HEK293 (cell line): ENCODE data around the gene LRP8.

Experiments
- CTCF ChIA-PET: fragments of 350-600 bp; formaldehyde crosslinking; extraction: SDS; loops from one replicate; lab custom pipeline; 2021; ENCODE audit warnings: antibody characterized with exemption; lab: Yijun Ruan, JAX
- POLR2A ChIA-PET: fragments of 300-600 bp; formaldehyde crosslinking; extraction: SDS; loops from one replicate; lab custom pipeline; 2020; ENCODE audit warnings: antibody characterized with exemption, inconsistent platforms; lab: Yijun Ruan, JAX
- H3K27ac ChIP-seq: fragments of 200-500 bp; sonication (Bioruptor generic); 2 replicates; pipeline ENCODE4 v1.5.1; 2014; ENCODE audit warnings: low read depth, low read length, control low read depth, inconsistent platforms; ENCODE audit errors: extremely low read depth
- H3K36me3 ChIP-seq, 2 experiments: fragments of 200-500 bp in 1 of 2; sonication (Bioruptor generic) in 1 of 2; 1 replicate in 1 of 2; 2 replicates in 1 of 2; pipeline ENCODE4 v1.5.1; 2014 to 2017; ENCODE audit warnings: inconsistent platforms in 2 of 2, low read length in 2 of 2; ENCODE audit not compliant: control insufficient read depth in 2 of 2, insufficient read depth in 1 of 2
- H3K4me1 ChIP-seq: fragments of 200-500 bp; sonication (Bioruptor generic); 2 replicates; pipeline ENCODE4 v1.5.1; 2014; ENCODE audit warnings: mild to moderate bottlenecking, low read length, inconsistent platforms; ENCODE audit not compliant: control insufficient read depth, insufficient read depth
- H3K4me3 ChIP-seq: 2 replicates; pipeline ENCODE4 v1.5.1; 2011; ENCODE audit warnings: low read depth, mild to moderate bottlenecking, control low read depth, low read length, moderate library complexity
- H3K9me3 ChIP-seq: fragments of 200-500 bp; sonication (Bioruptor generic); 2 replicates; pipeline ENCODE4 v1.5.1; 2014; ENCODE audit warnings: low read depth, low read length, inconsistent platforms; ENCODE audit not compliant: control insufficient read depth, insufficient read depth
- GLI2 ChIP-seq: fragments of 450-650 bp; formaldehyde crosslinking; IDR thresholded peaks from 2 replicates; pipeline ENCODE4; 2017; ENCODE audit warnings: missing biosample characterization, missing genetic modification characterization, low read depth, borderline replicate concordance
- RBAK ChIP-seq: fragments of 450-650 bp; formaldehyde crosslinking; IDR thresholded peaks from 2 replicates; pipeline ENCODE4 v1.5.1; 2016; ENCODE audit warnings: missing biosample characterization, missing genetic modification characterization
- TRIM28 ChIP-seq: IDR thresholded peaks from 2 replicates; pipeline ENCODE4 v1.6.1; 2011; ENCODE audit warnings: low read length, control low read depth, borderline replicate concordance
- ZBTB1 ChIP-seq: fragments of 450-650 bp; formaldehyde crosslinking; IDR thresholded peaks from 2 replicates; pipeline ENCODE4 v1.5.1; 2016; ENCODE audit warnings: missing biosample characterization, missing genetic modification characterization
- ZBTB8A ChIP-seq: fragments of 450-650 bp; formaldehyde crosslinking; IDR thresholded peaks from 2 replicates; pipeline ENCODE4 v1.5.1; 2016; ENCODE audit warnings: missing biosample characterization, missing genetic modification characterization
- ZFP3 ChIP-seq: fragments of 450-650 bp; formaldehyde crosslinking; IDR thresholded peaks from 2 replicates; pipeline ENCODE4 v1.5.1; 2016; ENCODE audit warnings: low read depth, missing biosample characterization, missing genetic modification characterization
- ZFP37 ChIP-seq: fragments of 450-650 bp; formaldehyde crosslinking; IDR thresholded peaks from 2 replicates; pipeline ENCODE4 v1.5.1; 2016; ENCODE audit warnings: missing biosample characterization, missing genetic modification characterization
- ZNF10 ChIP-seq: fragments of 450-650 bp; formaldehyde crosslinking; IDR thresholded peaks from 2 replicates; pipeline ENCODE4 v1.5.1; 2017; ENCODE audit warnings: missing biosample characterization, missing genetic modification characterization
- ZNF132 ChIP-seq: fragments of 450-650 bp; formaldehyde crosslinking; IDR thresholded peaks from 2 replicates; pipeline ENCODE4 v1.5.1; 2017; ENCODE audit warnings: missing biosample characterization, missing genetic modification characterization, borderline replicate concordance
- ZNF155 ChIP-seq: fragments of 450-650 bp; formaldehyde crosslinking; IDR thresholded peaks from 2 replicates; pipeline ENCODE4 v1.5.1; 2016; ENCODE audit warnings: missing biosample characterization, missing genetic modification characterization
- ZNF174 ChIP-seq: fragments of 450-650 bp; formaldehyde crosslinking; IDR thresholded peaks from 2 replicates; pipeline ENCODE4 v1.5.0; 2017; ENCODE audit warnings: missing biosample characterization, mild to moderate bottlenecking, missing genetic modification characterization
- ZNF19 ChIP-seq: fragments of 450-650 bp; formaldehyde crosslinking; IDR thresholded peaks from 2 replicates; pipeline ENCODE4; 2016; ENCODE audit warnings: missing biosample characterization, missing genetic modification characterization, low read depth
- ZNF350 ChIP-seq: fragments of 450-650 bp; formaldehyde crosslinking; IDR thresholded peaks from 2 replicates; pipeline ENCODE4 v1.5.0; 2017; ENCODE audit warnings: missing biosample characterization, mild to moderate bottlenecking, missing genetic modification characterization
- ZNF433 ChIP-seq: fragments of 450-650 bp; formaldehyde crosslinking; IDR thresholded peaks from 2 replicates; pipeline ENCODE4 v1.5.1; 2016; ENCODE audit warnings: missing biosample characterization, missing genetic modification characterization, low read depth
- ZNF529 ChIP-seq: fragments of 450-650 bp; formaldehyde crosslinking; IDR thresholded peaks from 2 replicates; pipeline ENCODE4 v1.5.1; 2017; ENCODE audit warnings: missing genetic modification characterization, missing biosample characterization; ENCODE audit not compliant: insufficient replicate concordance
- ZNF843 ChIP-seq: fragments of 450-650 bp; formaldehyde crosslinking; IDR thresholded peaks from 2 replicates; pipeline ENCODE4 v1.5.1; 2016; ENCODE audit warnings: missing biosample characterization, missing genetic modification characterization
- TF ChIP-seq, protein P1 (sequence below): fragments of 450-650 bp; formaldehyde crosslinking; IDR thresholded peaks from 2 replicates; pipeline ENCODE4 v1.5.1; 2016; ENCODE audit warnings: missing biosample characterization, missing genetic modification characterization
- TF ChIP-seq, protein P2 (sequence below): fragments of 450-650 bp; formaldehyde crosslinking; IDR thresholded peaks from 2 replicates; pipeline ENCODE4 v1.5.1; 2016; ENCODE audit warnings: missing biosample characterization, missing genetic modification characterization
- TF ChIP-seq, protein P3 (sequence below): fragments of 450-650 bp; formaldehyde crosslinking; conservative IDR thresholded peaks from 2 replicates; pipeline ENCODE4 v1.5.1; 2016; ENCODE audit warnings: low read depth, missing biosample characterization, missing genetic modification characterization

Gene LRP8

DNA sequence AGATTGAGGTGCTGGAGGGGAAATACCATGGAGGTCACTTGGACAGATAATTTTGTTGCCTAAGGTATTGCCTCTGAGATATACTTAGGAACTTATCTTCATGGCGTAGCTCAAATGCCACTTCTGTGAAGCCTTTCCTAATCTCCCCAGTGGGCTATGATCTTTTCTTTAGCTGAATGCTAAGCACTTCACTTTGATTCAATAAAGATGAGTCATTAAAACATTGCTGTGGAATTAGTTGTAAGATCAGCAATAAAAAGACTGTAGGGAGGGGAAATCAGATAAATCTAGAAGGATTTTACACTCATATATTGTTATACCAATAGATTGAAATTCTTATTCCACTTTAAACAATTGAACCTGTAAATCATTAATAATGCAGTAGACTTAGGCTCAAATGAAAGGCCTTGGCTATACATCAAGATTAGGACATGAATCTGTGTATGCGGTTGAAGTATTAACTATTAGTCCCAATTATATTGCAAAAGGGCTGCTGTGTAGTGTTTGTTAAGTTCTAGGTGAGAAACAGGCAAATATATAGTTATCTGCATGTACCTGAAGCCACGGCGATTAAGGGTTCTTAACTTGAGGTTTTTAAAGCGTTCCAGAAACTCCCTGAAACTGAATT is 70.3 kb downstream of the LRP8 start:
- H3K27ac ChIP-seq = no peak overlapping the region
- H3K4me1 ChIP-seq = no peaks in the 10 kb centered on the region
- CTCF ChIA-PET = interaction anchor here (0.7 to 1.7 kb wide), 4 partner anchors 9 to 135 kb away, joined by 3 to 4 read pairs (median 3); no protein-coding TSS in a partner anchor
- H3K36me3 ChIP-seq = peaks cover 6 to 66% of the 10 kb centered on the region in 2 experiments; a peak in 1 of 3 replicates
- H3K4me3 ChIP-seq = no peak overlapping the region
- H3K9me3 ChIP-seq = no peaks in the 10 kb centered on the region
- POLR2A ChIA-PET = no interaction called here
- no peak for TF ChIP-seq ZNF529 (tag by site-specific recombination)

DNA sequence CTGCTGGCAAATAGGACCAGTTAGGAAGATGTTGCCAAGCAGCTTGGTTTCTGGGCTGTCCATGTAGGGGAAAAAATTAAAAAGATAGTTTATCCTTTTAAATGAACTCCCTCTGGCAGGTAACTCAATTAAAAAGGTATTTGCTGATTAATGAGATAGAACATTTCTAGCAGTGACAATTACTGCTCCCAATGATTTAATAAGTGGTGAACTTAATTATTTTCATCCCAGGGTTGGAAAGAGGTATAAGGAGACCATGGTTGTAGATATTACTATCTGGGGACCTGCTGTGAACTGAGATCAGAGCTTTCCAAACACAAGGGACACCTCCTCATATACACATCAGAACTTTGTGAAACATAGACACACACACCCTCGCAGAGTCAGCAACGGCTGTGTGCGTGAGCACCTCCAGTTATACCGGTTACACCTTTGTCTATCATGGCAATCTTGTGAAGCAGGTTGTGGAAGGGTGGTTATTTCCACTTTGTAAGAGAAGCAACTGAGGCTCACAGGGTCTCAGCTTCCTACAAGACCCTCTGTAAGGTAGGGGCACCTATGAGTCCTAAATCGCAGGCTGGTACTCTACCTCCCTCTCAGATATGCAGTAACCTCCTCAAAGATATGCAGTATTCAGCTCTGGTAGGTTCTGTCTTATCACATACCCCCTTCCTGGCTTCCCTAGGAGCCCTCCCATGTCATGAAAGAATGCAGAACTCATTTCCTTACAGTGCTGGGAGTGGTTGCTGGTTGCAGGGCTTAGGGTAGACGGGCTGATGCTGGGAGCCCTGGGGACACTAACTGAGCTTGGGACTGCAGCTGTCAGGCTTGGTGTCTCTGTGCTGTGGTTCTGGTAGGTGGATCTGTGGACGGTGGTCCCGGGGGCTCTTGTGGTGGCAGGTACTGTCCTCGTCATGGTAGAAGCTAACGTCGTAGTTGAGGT is 71.1 kb downstream of the LRP8 start:
- TF ChIP-seq ZFP3 (tag by site-specific recombination) = no peak
- TF ChIP-seq, protein P1, sequence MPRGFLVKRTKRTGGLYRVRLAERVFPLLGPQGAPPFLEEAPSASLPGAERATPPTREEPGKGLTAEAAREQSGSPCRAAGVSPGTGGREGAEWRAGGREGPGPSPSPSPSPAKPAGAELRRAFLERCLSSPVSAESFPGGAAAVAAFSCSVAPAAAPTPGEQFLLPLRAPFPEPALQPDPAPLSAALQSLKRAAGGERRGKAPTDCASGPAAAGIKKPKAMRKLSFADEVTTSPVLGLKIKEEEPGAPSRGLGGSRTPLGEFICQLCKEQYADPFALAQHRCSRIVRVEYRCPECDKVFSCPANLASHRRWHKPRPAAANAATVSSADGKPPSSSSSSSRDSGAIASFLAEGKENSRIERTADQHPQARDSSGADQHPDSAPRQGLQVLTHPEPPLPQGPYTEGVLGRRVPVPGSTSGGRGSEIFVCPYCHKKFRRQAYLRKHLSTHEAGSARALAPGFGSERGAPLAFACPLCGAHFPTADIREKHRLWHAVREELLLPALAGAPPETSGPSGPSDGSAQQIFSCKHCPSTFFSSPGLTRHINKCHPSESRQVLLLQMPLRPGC (tag by site-specific recombination) = no peak
- TF ChIP-seq ZFP37 = no peak
- TF ChIP-seq, protein P2, sequence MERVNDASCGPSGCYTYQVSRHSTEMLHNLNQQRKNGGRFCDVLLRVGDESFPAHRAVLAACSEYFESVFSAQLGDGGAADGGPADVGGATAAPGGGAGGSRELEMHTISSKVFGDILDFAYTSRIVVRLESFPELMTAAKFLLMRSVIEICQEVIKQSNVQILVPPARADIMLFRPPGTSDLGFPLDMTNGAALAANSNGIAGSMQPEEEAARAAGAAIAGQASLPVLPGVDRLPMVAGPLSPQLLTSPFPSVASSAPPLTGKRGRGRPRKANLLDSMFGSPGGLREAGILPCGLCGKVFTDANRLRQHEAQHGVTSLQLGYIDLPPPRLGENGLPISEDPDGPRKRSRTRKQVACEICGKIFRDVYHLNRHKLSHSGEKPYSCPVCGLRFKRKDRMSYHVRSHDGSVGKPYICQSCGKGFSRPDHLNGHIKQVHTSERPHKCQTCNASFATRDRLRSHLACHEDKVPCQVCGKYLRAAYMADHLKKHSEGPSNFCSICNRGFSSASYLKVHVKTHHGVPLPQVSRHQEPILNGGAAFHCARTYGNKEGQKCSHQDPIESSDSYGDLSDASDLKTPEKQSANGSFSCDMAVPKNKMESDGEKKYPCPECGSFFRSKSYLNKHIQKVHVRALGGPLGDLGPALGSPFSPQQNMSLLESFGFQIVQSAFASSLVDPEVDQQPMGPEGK (tag by site-specific recombination) = no peak
- TF ChIP-seq ZNF174 (tag by site-specific recombination) = no peak
- TF ChIP-seq ZNF155 = no peak
- TF ChIP-seq GLI2 (tag by site-specific recombination) = no peak
- TF ChIP-seq, protein P3, sequence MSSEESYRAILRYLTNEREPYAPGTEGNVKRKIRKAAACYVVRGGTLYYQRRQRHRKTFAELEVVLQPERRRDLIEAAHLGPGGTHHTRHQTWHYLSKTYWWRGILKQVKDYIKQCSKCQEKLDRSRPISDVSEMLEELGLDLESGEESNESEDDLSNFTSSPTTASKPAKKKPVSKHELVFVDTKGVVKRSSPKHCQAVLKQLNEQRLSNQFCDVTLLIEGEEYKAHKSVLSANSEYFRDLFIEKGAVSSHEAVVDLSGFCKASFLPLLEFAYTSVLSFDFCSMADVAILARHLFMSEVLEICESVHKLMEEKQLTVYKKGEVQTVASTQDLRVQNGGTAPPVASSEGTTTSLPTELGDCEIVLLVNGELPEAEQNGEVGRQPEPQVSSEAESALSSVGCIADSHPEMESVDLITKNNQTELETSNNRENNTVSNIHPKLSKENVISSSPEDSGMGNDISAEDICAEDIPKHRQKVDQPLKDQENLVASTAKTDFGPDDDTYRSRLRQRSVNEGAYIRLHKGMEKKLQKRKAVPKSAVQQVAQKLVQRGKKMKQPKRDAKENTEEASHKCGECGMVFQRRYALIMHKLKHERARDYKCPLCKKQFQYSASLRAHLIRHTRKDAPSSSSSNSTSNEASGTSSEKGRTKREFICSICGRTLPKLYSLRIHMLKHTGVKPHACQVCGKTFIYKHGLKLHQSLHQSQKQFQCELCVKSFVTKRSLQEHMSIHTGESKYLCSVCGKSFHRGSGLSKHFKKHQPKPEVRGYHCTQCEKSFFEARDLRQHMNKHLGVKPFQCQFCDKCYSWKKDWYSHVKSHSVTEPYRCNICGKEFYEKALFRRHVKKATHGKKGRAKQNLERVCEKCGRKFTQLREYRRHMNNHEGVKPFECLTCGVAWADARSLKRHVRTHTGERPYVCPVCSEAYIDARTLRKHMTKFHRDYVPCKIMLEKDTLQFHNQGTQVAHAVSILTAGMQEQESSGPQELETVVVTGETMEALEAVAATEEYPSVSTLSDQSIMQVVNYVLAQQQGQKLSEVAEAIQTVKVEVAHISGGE (tag by site-specific recombination) = no peak
- Histone ChIP-seq H3K9me3 (no peaks in the 10 kb centered on the region), H3K27ac (no peak overlapping the region), H3K4me1 (no peaks in the 10 kb centered on the region), H3K4me3 (no peak overlapping the region), H3K36me3 (peaks cover 9 to 58% of the 10 kb centered on the region in 2 experiments; a peak in 2 of 3 replicates)
- ChIA-PET CTCF (interaction anchor here (0.7 to 1.7 kb wide), 6 partner anchors 10 to 812 kb away, joined by 3 to 4 read pairs (median 3); no protein-coding TSS in a partner anchor), POLR2A (no interaction called here)

DNA sequence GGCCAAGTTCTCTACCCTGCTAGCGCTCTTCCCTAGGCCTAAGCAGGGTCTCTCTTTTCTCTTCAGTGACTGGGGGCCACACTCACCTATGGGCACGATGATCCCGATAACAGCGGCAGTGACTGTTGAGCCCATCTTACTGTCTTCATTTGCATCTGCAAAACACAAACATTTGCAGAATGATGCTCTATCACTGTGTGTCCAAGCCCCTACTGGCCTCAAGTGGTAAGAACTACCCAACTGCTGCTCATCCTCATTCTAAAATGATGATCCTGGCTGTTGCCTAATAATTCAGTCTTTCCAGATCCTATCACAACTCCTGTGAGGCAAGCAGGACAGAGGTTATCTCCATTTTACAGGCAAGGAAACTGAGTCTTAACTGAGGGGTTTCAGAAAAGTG is 72.8 kb downstream of the LRP8 start:
- POLR2A ChIA-PET = no interaction called here
- TF ChIP-seq ZNF10 (tag by site-specific recombination) (no peak), ZBTB1 (no peak), ZBTB8A (tag by site-specific recombination) (no peak), ZNF350 (tag by site-specific recombination) (no peak), RBAK (tag by site-specific recombination) (no peak), ZNF132 (tag by site-specific recombination) (no peak), ZNF433 (tag by site-specific recombination) (no peak), ZNF843 (tag by site-specific recombination) (no peak), TRIM28 (no peak), ZNF19 (tag by site-specific recombination) (no peak)
- TF ChIP-seq, protein P1 (tag by site-specific recombination) = no peak

More for the DNA sequence above, 72.8 kb downstream of the LRP8 start:
- no peaks in the 10 kb centered on the region for H3K4me1 ChIP-seq
- no peak overlapping the region for H3K27ac ChIP-seq
- H3K9me3 ChIP-seq = no peaks in the 10 kb centered on the region
- no peak overlapping the region for H3K4me3 ChIP-seq
- CTCF ChIA-PET = interaction anchor here (0.6 to 2.1 kb wide), 2 partner anchors 23 to 73 kb away, joined by 3 to 8 read pairs; no protein-coding TSS in a partner anchor
- H3K36me3 ChIP-seq = peaks cover 13 to 54% of the 10 kb centered on the region in 2 experiments; a peak in 2 of 3 replicates
